Stimulated activated CD8-positive, alpha-beta memory T cell treated with anti-CD3 and anti-CD28 coated beads, Interleukin-7, amount 100 ng/mL, for 1 hour (primary cell): ENCODE measurements around the gene PTAFR.

Experiments used
- DNase-seq, 2 donors: peaks; one replicate each; pipeline ENCODE4 v3.0.0-alpha.2; 2020; ENCODE audit warnings: low read depth in 2 of 2

PTAFR gene

DNA sequence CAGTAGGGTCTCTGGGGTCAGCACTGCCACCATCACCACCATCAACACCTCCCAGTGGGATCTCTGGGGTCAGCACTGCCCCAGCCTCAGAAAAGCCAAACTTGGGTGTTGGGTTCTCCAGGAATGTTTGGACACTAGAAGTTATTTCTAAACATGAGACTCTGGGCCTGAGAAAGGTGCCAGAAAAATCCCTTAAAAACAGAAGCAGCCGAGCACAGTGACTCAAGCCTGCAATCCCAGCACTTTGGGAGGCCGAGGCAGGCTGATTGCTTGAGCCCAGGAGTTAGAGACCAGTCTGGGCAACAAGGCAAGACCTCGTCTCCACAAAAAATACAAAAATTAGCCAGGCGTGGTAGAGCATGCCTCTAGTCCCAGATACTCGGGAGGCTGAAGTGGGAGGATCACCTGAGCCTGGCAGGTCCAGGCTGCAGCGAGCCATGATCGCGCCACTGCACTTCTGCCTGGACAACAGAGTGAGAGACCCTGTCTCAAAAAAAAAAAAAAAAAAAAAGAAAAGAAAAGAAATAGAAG is 470 bp downstream of the PTAFR start:
- no peak for DNase-seq

DNA sequence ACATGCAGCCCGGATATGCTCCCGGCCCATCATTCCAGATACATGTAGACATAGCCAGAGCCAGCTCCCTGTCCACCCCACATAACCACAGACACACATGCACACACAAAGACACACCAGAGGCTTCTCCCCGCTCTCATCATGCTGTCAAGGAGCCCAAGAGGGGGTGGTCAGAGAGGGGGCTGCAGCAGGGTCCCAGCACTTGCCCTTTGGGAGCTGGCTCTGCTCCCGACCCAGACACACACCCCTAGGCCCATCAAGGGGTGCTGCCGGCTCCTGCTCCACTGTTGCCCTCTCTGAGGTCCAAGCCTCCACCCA is 2.6 kb downstream of the PTAFR start:
- DNase-seq, result no peak

DNA sequence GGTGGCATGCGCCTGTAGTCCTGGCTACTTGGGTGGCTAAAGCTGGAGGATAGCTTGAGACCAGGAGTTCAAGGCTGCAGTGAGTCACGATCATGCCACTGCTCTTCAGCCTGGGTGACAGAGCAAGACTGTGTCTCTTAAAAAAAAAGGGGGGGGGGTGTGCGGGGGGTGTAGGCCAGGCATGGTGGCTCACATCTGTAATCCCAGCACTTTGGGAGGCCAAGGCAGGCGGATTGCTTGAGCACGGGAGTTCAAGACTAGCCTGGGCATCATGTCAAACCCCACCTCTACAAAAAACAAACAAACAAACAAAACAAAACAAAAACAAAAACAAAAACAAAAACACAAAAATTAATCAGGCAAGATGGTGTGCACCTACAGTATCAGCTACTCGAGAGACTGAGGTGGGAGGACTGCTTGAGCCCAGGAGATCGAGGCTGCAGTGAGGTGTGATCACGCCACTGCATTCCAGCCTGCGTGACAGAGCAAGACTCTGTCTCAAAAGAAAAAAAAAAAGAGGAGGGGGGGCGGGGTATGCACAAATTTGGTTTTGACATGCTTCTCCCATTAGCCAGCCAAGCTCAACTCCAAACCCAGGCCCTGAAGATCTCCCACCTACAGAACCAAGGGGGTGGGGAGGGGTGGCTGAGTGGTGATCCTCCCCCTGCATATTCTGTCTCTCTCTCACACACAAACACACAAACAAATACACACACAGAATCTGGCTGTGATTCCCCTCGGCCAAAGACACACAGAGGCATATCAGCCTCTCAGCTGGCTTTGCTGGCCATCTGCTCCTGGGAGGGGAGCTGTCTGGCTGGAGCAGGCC is 3.1 kb downstream of the PTAFR start:
- no peak for DNase-seq

DNA sequence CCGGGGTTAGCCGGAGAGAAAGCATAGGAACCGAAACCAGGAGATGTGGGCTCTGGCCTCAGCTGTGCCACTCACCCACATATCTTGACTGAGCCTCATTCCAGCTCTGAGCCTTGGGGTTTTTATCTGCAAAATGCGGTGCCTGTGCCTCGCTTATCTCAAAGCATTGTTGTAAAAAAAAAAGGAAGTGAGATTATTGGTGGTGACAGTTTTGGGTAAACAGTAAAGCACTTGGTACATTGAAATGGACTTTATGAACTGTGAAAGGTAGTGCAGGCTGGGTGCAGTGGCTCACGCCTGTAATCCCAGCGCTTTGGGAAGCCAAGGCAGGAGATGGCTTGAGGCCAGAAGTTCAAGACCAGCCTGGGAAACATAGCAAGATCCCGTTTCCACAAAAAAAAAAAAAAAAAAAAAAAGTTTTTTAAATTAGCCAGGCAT is 3.8 kb downstream of the PTAFR start:
- DNase-seq, result no peak

DNA sequence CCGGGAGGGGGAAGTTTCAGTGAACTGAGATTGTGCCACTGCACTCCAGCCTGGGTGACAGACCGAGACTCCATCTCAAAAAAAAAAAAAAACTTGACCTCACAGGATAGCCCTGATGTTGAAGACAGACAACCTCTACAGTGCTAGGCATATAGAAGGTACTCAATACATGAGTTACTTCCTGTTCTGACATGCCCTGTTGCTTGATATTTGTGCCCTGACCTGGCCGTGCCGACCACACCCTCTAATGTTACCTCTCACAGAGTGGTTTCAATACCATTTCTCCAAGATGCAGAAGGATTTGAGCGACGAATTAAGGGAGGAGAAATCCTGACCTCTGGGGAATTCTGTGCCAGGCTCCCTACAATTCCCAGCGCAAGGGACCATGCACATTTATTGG is 5.2 kb downstream of the PTAFR start:
- no peak for DNase-seq

DNA sequence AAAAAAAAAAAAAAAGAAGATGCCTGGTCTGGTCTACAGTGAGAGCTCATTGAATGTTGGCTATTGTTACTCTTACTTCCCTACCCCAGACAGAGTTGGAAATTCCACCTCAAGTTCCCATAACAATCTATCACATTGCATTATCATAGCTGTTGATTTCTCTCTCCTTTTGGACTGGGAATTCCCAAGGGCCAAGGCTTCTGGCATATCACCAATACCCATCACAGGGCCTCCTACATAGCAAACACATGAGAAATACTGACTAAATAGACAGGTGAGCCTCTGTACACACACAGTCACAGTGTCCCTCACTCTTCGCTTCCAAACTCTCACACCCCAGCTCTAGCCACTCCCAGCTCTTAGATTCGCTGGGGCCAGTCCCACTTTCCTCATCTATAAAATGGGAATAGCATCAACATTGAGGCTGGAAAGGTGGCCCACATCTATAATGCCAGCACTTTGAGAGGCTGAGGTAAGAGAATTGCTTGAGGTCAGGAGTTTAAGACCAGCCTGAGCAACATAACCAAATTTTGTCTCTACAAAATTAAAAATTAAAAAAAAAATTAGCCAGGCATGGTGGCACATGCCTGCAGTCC is 6.4 kb downstream of the PTAFR start:
- no peak for DNase-seq

DNA sequence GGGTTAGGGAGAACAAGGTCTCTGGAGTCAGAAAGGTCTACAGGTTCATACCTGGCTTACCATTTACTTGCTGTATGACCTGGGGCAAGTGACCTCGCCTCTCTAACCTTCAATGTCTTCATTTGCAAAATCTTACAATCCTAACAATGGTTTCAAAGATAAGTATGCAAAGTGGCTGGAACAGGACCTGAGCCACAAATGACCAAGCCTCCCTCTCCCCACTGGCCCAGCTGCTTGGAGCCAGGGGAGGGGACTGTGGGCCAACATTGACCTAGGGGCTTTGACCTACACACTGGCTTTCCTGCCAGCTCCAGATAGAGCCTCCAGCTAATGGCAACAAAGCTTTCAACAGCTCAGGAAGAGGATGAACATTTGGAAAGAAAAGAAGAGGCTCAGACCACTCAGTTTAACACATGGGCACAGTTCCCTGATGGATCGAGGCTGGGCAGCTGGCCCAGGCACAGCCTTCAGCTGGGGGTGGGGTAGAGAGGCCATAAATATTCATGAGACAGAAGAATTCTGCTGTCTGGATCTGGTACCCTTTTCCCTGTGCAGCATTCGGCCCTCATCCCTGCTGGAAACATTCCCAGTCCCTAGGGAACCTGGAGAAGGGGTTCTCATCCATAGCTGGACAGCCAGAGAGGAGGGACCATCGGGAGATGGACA is 12.9 kb downstream of the PTAFR start:
- DNase-seq, result no peak

DNA sequence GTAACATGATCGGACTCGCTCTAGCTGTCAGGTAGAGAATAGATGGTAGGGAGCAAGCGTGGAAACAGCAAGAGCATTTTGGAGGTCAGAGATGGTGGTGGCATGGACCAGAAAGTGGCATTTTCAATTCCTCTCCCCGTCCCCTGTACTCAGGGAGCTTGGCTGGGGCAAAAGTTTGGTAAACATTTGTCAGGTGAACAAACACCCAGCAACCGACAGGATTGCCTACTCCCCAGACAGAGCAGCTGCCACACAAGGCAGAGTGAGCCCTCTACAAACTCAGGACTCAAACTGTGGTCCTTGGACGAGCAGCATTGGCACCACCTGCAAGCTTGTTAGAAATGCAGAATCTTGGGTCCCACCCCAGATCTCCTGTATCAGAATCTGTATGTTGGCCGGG is 14.3 kb downstream of the PTAFR start:
- DNase-seq, result no peak

DNA sequence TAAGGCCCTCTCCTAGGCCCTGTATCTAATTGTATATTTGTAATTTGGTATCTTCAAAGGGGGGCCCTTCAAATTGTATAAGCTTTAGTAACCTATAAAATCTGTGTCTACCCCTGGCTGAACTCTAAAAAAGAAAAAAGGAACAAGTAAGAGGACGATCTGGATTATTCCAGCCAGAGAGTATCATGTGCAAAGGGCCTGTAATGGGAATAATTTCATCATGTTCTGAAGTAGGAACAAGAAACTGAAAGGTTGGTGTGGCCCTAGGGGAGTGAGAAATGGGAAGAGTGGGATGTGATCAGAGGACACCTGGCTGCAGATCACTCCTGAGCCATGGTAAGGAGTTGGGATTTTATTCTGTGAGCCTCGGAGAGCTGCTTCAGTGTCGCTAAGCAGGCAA is 14.7 kb downstream of the PTAFR start:
- DNase-seq, result no peak

DNA sequence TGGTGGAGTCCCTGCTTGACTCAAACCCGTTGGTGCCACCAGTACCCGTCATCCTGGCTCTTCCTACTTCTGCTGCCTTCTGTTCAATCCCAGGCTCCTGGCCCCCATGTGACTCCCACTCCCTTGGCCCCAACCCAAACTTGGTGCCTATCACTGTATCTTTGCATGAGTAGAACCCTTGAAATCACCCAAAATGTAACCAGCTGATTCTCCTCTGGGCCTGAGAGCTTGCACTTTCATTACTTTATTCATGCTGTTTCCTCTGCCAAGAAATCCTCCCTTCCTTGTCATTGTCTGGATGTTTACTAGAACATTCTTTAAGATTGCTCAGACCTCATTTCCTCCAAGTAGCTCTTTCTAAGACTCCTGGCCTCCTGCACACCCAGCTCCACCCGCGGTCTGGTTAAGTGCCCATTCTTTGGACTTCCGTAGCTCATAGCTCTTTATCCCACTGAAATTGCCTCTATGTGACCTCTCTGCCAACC is 15.7 kb downstream of the PTAFR start:
- DNase-seq, result no peak

DNA sequence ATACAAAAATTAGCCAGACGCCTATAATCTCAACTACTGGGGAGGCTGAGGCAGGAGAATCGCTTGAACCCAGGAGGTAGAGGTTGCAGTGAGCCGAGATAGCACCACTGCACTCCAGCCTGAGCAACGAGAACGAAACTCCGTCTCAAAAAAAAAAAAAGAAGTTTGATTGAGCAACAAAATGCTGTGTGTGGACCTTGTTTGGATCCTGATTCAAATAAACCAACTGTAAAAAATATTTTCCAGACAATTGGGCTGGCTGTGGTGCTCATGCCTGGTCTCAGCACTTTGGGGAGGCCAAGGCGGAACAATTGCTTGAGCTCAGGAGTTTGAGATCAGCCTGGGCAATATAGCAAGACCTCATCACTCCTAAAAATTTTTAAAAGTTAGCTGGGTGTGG is 16.8 kb downstream of the PTAFR start:
- DNase-seq, result no peak

DNA sequence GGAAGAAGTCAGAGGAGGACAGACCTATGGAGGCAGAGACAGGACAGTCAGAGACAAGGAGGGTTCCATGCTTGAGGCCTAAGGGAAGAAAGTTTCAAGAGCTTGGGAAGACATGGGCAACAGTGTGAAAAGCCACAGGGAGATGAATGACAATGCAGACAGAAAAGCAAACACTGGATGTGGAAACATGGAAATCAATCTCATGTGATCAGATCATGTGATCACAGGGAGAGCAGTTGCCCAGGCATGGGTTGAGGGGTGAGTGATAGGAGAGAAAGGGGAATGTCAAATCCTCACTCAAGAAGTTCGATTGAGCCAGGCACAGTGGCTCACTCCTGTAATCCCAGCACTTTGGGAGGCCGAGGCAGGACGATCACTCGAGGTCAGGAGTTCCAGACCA is 17.2 kb downstream of the PTAFR start:
- DNase-seq, result no peak

DNA sequence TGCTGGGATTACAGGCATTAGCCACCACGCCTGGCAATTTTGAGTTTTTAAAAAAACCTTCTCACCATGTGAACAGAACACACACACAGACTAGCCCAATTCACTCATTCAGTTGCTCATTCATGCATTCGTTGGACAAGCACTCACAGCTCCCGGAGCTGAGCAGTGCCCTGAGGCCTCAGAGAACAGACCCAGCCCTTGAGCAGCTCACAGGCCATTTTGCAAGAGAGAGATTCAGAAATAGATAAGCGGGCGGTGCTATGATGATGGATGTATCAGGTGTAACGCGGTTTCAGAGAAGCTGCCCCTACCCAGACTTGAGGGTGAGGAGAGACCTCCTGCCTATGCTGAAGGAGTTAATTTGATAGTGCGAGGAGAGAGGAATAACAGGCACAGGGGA is 18.6 kb downstream of the PTAFR start:
- no peak for DNase-seq

DNA sequence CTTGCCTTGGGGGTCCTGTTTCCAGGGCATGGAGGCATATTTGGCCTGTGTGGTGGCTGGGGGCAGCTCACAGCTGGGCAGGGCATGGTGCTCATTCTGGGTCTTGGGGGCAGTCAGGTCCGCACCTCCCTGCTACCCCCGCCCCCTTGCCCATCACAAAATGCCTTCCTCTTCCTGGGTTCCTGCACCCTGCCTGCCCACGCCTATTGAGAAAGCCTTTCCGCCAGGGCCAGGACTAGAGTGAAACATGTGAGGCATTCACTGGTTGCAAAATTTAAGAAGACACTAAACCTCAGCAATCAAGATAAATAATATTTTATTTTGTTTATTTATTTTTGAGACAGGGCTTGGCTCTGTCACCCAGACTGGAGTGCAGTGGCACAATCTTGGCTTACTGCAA is 19.7 kb downstream of the PTAFR start:
- no peak for DNase-seq

DNA sequence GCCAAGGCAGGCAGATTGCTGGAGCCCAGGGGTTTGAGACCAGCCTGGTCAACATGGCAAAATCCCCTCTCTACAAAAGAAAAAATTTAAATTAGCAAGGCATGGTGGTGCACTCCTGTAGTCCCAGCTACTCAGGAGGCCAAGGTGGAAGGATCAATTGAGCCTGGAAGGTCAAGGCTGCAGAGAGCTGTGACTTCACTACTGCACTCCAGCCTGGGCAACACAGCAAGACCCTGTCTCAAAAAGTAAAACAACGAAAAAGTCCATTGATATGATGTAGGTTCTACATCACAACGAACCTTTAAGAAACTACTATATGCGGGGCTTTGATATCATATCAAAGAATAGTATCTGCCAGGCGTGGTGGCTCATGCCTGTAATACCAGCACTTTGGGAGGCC is 20.9 kb downstream of the PTAFR start:
- DNase-seq, result no peak

DNA sequence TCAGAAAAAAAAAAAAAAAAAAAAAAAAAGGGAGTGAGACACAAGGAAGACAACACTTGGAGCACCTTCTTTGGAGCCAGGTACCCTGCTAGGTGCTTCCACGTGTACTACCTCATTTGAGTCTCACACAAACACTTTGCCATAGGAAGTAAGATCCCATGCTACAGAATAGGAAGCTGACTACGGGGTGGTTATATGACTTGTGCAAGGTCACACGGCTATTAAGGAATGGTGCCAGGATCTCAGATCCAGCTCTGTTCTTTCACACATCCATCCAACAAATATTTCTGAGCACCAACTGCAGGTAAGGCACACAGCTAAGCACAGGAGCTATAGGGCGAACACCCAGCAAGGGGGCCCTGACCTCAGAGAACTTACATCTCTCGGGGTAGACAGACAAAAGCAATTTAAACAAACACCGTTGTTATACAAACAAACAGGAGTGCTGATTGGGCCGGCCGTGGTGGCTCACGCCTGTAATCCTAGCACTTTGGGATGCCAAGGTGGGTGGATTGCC is 22.4 kb downstream of the PTAFR start:
- DNase-seq, result no peak

DNA sequence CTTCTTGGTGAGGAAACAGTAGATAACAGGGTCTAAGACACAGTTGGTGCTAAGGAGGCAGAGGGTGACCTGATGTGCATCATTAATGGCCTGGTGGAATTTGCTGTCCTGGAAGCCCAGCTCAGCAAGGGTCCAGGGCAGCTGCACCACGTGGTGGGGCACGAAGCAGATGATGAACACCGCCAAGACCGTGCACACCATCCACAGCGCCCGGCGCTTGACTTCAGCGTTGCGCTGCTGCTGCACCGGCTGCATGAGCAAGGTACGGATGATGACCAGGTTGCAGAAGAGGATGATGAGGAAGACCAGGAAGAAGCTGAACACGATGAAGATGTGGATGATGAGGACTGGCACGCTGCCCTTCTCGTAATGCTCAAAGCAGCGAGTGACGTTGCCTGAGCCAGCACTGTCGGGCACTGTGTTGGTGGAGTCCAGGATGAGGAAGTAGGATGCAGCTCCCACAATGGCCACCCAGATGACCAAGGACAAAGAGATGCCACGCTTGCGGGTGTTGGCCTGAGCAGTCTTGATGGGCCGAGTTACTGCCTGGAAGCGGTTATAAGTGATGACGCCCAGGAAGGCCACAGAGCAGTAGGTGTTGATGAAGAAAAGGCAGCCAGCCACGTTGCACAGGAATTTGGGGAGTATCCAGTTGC is 26.2 kb downstream of the PTAFR start:
- DNase-seq, result no peak

DNA sequence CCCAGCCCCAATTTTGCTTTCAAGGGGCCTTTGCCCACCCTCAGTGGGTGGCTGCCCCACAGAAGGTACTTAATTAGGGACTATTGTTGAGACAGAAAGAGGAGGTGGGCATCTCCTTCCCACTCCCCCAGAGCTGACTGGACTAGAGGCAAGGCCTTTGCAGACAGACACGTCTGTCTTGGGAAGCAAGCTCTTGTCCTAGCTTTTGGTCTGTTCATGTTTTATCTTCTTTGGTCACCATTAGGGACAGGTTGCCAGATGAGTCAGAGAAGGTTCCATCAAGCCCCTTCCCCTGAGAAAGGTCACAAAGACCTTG is 27.7 kb downstream of the PTAFR start:
- DNase-seq, result no peak

DNA sequence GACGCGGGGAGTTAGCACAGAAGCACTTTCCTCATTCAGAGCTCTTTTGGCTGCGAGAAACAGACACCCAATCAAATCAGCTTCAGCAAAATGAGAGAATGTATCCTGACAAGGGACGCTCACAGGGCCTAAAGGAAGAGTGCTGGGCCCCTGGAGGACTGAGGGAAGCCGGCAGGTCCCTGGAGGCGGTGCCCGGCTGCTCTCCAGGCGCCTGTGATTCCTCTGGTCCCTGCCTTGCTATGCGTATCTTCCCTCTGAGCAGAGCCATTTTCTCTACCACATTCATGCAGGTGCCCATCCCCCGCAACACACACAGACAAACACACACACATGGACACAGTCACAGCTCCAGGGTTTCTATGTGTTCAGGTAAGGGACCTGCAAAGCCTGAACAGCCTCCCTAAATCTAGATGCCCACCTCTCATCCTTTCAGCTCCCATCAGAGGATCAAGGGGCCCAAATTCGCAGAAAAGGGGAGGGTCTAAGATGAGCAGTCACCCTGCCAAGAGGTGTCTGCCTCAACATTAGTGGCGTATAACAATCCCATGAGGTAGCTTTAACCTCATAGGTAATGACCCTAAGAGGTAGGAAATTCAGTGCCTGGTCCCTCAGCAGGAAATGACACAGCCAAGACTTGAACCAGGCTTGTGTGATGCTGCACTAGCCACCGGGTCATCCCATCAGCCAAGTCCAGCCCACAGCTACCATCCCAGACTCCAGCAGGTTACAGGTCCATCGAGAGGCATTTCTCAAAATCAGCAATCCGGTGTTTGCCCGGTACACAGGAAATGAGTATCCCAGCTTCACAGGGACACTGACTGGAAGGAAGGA is 29.0 kb downstream of the PTAFR start:
- DNase-seq, result no peak

DNA sequence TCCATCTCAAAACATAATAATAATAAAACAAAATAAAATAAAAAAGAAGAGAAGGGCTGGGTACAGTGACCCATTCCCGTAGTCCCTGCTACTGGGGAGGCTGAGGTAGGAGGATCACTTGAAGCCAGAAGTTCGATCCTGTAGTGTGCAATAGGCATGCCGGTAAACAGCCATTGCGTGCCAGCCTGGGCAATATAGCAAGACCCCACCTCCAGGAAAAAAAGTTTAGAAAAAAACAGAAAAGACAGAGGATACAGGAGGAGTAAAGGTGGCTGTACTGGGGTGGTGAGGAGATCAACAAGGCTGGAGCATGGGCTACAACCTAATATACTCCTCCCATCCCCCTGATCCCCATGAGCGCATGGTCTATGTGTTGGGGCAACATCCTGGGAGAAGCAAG is 30.8 kb downstream of the PTAFR start:
- no peak for DNase-seq
